ENCODE data around the gene SERPINE1. TPM values are rescaled to one million over a fixed set of nuclear protein-coding genes. Genes with fewer than 3 reads are reported as not detected.

The SERPINE1 gene
- total and polyA plus RNA-seq, 2 of the 13 experiments (the other 11 are each of a cell fraction or from before 2014, with no cell fraction given), result 21.2 to 1,576 TPM

DNA sequence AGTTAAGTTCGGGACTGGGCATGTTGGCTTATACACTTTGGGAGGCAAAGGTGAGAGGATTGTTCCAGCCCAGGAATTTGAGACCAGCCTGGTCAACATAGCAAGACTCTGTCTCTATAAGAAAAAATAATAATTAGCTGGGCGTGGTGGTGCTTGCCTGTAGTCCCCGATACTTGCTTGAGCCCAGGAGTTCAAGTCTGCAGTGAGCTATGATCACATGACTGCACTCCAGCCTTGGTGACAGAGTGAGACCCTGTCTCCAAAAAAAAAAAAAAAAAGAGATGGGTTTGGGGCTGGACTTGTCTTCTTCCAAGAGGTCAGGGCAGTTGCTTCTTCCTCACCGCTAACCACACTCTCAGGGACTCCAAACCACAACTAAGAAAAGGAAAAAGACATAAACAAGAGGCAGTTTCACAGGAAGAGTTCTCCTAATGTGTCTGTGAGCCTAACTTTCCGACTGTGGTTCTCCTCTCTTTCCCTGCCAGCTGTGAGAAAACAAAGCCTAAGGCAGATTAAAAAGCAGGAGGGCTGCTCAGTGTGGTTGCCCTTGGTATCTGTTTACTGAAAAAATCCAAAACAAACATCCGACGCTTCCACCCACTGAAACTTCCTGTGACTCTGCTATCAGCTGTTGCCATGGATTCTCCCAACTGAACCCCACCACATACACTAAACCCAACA is 2.4 kb upstream of the SERPINE1 start (continued):
- TF ChIP-seq, protein P1, sequence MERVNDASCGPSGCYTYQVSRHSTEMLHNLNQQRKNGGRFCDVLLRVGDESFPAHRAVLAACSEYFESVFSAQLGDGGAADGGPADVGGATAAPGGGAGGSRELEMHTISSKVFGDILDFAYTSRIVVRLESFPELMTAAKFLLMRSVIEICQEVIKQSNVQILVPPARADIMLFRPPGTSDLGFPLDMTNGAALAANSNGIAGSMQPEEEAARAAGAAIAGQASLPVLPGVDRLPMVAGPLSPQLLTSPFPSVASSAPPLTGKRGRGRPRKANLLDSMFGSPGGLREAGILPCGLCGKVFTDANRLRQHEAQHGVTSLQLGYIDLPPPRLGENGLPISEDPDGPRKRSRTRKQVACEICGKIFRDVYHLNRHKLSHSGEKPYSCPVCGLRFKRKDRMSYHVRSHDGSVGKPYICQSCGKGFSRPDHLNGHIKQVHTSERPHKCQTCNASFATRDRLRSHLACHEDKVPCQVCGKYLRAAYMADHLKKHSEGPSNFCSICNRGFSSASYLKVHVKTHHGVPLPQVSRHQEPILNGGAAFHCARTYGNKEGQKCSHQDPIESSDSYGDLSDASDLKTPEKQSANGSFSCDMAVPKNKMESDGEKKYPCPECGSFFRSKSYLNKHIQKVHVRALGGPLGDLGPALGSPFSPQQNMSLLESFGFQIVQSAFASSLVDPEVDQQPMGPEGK (CRISPR knock-in tag; IDR thresholded peaks at IDR 0.05), result peak; percentile 58; the same call in 1 of the 2 replicates
- no peak for TF ChIP-seq KLF13 (CRISPR knock-in tag; IDR thresholded peaks at IDR 0.05)
- no peak for TF ChIP-seq EEA1 (CRISPR knock-in tag; IDR thresholded peaks at IDR 0.05; ENCODE audit: borderline replicate concordance)
- TF ChIP-seq, protein P2, sequence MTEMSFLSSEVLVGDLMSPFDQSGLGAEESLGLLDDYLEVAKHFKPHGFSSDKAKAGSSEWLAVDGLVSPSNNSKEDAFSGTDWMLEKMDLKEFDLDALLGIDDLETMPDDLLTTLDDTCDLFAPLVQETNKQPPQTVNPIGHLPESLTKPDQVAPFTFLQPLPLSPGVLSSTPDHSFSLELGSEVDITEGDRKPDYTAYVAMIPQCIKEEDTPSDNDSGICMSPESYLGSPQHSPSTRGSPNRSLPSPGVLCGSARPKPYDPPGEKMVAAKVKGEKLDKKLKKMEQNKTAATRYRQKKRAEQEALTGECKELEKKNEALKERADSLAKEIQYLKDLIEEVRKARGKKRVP (CRISPR knock-in tag; IDR thresholded peaks at IDR 0.05), result 0 out of 4 replicates have a peak, but pooled peaks of 1 of the 2 experiments have one; percentile 10
- no peak for TF ChIP-seq ZNF10 (CRISPR knock-in tag; IDR thresholded peaks at IDR 0.05; ENCODE audit: borderline replicate concordance, low read depth)
- TF ChIP-seq, protein P3, sequence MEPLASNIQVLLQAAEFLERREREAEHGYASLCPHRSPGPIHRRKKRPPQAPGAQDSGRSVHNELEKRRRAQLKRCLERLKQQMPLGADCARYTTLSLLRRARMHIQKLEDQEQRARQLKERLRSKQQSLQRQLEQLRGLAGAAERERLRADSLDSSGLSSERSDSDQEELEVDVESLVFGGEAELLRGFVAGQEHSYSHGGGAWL (CRISPR knock-in tag; IDR thresholded peaks at IDR 0.05), result no peak
- no peak for TF ChIP-seq ZNF510 (CRISPR knock-in tag; IDR thresholded peaks at IDR 0.05; ENCODE audit: low read depth)
- no peak for TF ChIP-seq HOXA5 (CRISPR knock-in tag; IDR thresholded peaks at IDR 0.05)
- TF ChIP-seq DNMT3B (CRISPR knock-in tag; conservative IDR thresholded peaks at IDR 0.05), result no peak
- no peak for TF ChIP-seq RELA (CRISPR knock-in tag; IDR thresholded peaks at IDR 0.05)
- no peak for TF ChIP-seq KLF16 (CRISPR knock-in tag; IDR thresholded peaks at IDR 0.05)
- TF ChIP-seq SMARCC2 (IDR thresholded peaks at IDR 0.05), result no peak
- TF ChIP-seq, protein P4, sequence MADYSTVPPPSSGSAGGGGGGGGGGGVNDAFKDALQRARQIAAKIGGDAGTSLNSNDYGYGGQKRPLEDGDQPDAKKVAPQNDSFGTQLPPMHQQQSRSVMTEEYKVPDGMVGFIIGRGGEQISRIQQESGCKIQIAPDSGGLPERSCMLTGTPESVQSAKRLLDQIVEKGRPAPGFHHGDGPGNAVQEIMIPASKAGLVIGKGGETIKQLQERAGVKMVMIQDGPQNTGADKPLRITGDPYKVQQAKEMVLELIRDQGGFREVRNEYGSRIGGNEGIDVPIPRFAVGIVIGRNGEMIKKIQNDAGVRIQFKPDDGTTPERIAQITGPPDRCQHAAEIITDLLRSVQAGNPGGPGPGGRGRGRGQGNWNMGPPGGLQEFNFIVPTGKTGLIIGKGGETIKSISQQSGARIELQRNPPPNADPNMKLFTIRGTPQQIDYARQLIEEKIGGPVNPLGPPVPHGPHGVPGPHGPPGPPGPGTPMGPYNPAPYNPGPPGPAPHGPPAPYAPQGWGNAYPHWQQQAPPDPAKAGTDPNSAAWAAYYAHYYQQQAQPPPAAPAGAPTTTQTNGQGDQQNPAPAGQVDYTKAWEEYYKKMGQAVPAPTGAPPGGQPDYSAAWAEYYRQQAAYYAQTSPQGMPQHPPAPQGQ (CRISPR knock-in tag; IDR thresholded peaks at IDR 0.05; ENCODE audit: borderline replicate concordance), result no peak
- TF ChIP-seq ZNF543 (CRISPR knock-in tag; IDR thresholded peaks at IDR 0.05), result no peak
- no peak for TF ChIP-seq PHF8 (CRISPR knock-in tag; IDR thresholded peaks at IDR 0.05)
- peak; percentile 41; the same call in 1 of the 2 replicates for TF ChIP-seq ZBTB38 (CRISPR knock-in tag; IDR thresholded peaks at IDR 0.05)
- TF ChIP-seq RBAK (CRISPR knock-in tag; IDR thresholded peaks at IDR 0.05), result no peak
- no peak for TF ChIP-seq RNF2 (conservative IDR thresholded peaks at IDR 0.05; ENCODE audit: low read depth)
- no peak for TF ChIP-seq ZNF7 (CRISPR knock-in tag; IDR thresholded peaks at IDR 0.05)
- TF ChIP-seq CHD2 (IDR thresholded peaks at IDR 0.05; ENCODE audit: low read depth, low read length), result no peak
- TF ChIP-seq SMC3 (IDR thresholded peaks at IDR 0.05; ENCODE audit: low read length), result no peak
- TF ChIP-seq SP140L (CRISPR knock-in tag; IDR thresholded peaks at IDR 0.05; ENCODE audit: borderline replicate concordance), result no peak
- TF ChIP-seq, protein P5, sequence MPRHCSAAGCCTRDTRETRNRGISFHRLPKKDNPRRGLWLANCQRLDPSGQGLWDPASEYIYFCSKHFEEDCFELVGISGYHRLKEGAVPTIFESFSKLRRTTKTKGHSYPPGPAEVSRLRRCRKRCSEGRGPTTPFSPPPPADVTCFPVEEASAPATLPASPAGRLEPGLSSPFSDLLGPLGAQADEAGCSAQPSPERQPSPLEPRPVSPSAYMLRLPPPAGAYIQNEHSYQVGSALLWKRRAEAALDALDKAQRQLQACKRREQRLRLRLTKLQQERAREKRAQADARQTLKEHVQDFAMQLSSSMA (CRISPR knock-in tag; IDR thresholded peaks at IDR 0.05), result no peak
- no peak for TF ChIP-seq SIX1 (CRISPR knock-in tag; IDR thresholded peaks at IDR 0.05; ENCODE audit: borderline replicate concordance)
- TF ChIP-seq MZF1 (CRISPR knock-in tag; IDR thresholded peaks at IDR 0.05; ENCODE audit: borderline replicate concordance), result no peak
- peak; percentile 69 for TF ChIP-seq HDAC1 (CRISPR knock-in tag; IDR thresholded peaks at IDR 0.05)

Measured in HepG2 (cell line).